OCI-LY7 (cell line): ENCODE results near the gene ALK. TPM values are rescaled to one million over a fixed set of nuclear protein-coding genes. Genes with fewer than 3 reads are reported as not detected.

ENCODE experiments used
- BruUV-seq: library from RNA; stranded (reverse); fragments of 400-500 nt; replicated peaks from 2 replicates; lab custom pipeline; 2021; lab: Mats Ljungman, UMichigan
- CTCF ChIA-PET: fragments of 300-600 bp; sonication (Branson Sonifier 250); formaldehyde crosslinking; loops from one replicate; lab custom pipeline; 2022; ENCODE audit warnings: antibody characterized with exemption; ENCODE audit not compliant: unreplicated experiment; lab: Charles Lee
- POLR2A ChIA-PET: fragments of 300-600 bp; sonication (Branson Sonifier 250); formaldehyde crosslinking; loops from one replicate; lab custom pipeline; 2022; ENCODE audit warnings: antibody characterized with exemption; lab: Charles Lee
- DNase-seq: peaks from one replicate; pipeline ENCODE4 v3.0.0-alpha.2; 2015; ENCODE audit warnings: low spot score
- H2AFZ ChIP-seq: fragments of 200-600 bp; sonication (generic), shearing (Covaris generic); 2 replicates; pipeline ENCODE4 v1.6.1; 2014; ENCODE audit warnings: mild to moderate bottlenecking, antibody characterized with exemption, low read length, moderate library complexity
- H3K27ac ChIP-seq: fragments of 200-600 bp; sonication (generic); 2 replicates; pipeline ENCODE4 v1.5.1; 2014; ENCODE audit warnings: mixed run types, low read depth, mild to moderate bottlenecking, moderate library complexity, low read length, inconsistent platforms; ENCODE audit not compliant: poor library complexity, severe bottlenecking
- H3K36me3 ChIP-seq: fragments of 200-600 bp; sonication (generic); 2 replicates; pipeline ENCODE4 v1.6.1; 2014; ENCODE audit warnings: mild to moderate bottlenecking, antibody characterized with exemption, low read length, moderate library complexity, mixed read lengths; ENCODE audit not compliant: insufficient read depth
- H3K4me1 ChIP-seq: fragments of 200-600 bp; sonication (generic); 2 replicates; pipeline ENCODE4 v1.5.1; 2014; ENCODE audit warnings: mild to moderate bottlenecking, low read length; ENCODE audit not compliant: insufficient read depth, poor library complexity, severe bottlenecking
- H3K4me2 ChIP-seq: fragments of 200-600 bp; sonication (generic); 2 replicates; pipeline ENCODE4 v1.6.1; 2014; ENCODE audit warnings: mild to moderate bottlenecking, low read length
- H3K4me3 ChIP-seq: fragments of 200-600 bp; sonication (generic); 2 replicates; pipeline ENCODE4 v1.5.1; 2014; ENCODE audit warnings: mild to moderate bottlenecking, low read depth, low read length; ENCODE audit not compliant: poor library complexity, severe bottlenecking
- H3K79me2 ChIP-seq: fragments of 200-600 bp; sonication (generic); 2 replicates; pipeline ENCODE4 v1.6.1; 2016; ENCODE audit warnings: low read depth, mild to moderate bottlenecking, low read length, moderate library complexity, mixed read lengths; ENCODE audit not compliant: insufficient read depth
- H3K9me2 ChIP-seq: fragments of 200-600 bp; sonication (generic); 2 replicates; pipeline ENCODE4 v1.6.1; 2016; ENCODE audit warnings: mild to moderate bottlenecking, low read length, mixed read lengths; ENCODE audit not compliant: insufficient read depth
- H3K9me3 ChIP-seq: fragments of 200-600 bp; sonication (generic); 2 replicates; pipeline ENCODE4 v1.6.1; 2014; ENCODE audit warnings: mild to moderate bottlenecking, mixed run types, low read length, mixed read lengths
- H4K20me1 ChIP-seq: fragments of 200-600 bp; sonication (generic); 2 replicates; pipeline ENCODE4 v1.6.1; 2014; ENCODE audit warnings: mild to moderate bottlenecking, antibody characterized with exemption, low read length, moderate library complexity, mixed read lengths; ENCODE audit not compliant: insufficient read depth
- EZH2phosphoT487 ChIP-seq: fragments of 200-600 bp; sonication (generic); IDR thresholded peaks from 2 replicates; pipeline ENCODE4 v1.6.1; 2018; ENCODE audit warnings: low read depth, borderline replicate concordance, mild to moderate bottlenecking, mixed run types, antibody characterized with exemption, low read length, moderate library complexity, mixed read lengths
- intact Hi-C: fragments of 100-400 bp; cut with micrococcal nuclease; formaldehyde crosslinking; loops from one replicate; pipeline ENCODE4 v1.10.0; 2022; ENCODE audit not compliant: unreplicated experiment
- total RNA-seq, 2 experiments: library from RNA; depleted of rRNA in 1 of 2; stranded (reverse); fragments of >200 nt in 1 of 2; shearing (Covaris generic) in 1 of 2; gene quantifications; 2 replicates each; pipeline ENCODE4 v1.2.3, GENCODE V29; 2014 to 2022
- TF ChIP-seq, protein P1 (sequence below): fragments of 200-600 bp; sonication (generic); conservative IDR thresholded peaks from 2 replicates; pipeline ENCODE4 v1.5.1; 2014; ENCODE audit warnings: mild to moderate bottlenecking, antibody characterized with exemption, low read length, moderate library complexity, mixed read lengths

ALK gene
- total RNA-seq, 2 experiments from 2014 or later: 0.09 TPM; not detected in 1

DNA sequence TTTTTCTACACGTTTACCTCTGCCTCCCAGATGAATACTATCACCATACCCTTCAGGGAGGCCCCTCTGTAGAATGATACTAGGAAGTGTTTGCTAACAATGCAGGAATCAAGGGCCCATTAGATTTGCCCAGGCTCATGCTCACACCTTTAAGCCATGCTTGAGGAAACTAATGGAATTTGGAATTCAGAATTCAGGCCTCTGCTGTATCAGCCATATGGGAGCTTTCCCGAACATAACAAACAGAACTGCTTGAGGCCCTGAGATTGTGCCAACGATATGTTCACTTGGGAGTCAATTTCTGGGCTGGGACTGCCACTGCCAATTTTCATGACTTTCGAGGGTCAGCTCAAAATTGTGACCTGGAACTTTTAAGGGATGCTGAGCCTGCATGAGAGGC, 523.7 kb downstream of the ALK start:
- no peak overlapping the region for H3K4me2 ChIP-seq
- ChIA-PET POLR2A (no interaction called here), CTCF (no interaction called here)
- H3K9me3 ChIP-seq: no peaks in the 10 kb centered on the region
- H3K9me2 ChIP-seq: no peaks in the 10 kb centered on the region
- DNase-seq: no peak
- no peaks in the 10 kb centered on the region for H3K4me1 ChIP-seq
- H3K36me3 ChIP-seq: no peaks in the 10 kb centered on the region
- no peak overlapping the region for H3K4me3 ChIP-seq
- no peak overlapping the region for H2AFZ ChIP-seq
- H3K27ac ChIP-seq: no peak overlapping the region
- no peaks in the 10 kb centered on the region for H3K79me2 ChIP-seq
- TF ChIP-seq, protein P1, sequence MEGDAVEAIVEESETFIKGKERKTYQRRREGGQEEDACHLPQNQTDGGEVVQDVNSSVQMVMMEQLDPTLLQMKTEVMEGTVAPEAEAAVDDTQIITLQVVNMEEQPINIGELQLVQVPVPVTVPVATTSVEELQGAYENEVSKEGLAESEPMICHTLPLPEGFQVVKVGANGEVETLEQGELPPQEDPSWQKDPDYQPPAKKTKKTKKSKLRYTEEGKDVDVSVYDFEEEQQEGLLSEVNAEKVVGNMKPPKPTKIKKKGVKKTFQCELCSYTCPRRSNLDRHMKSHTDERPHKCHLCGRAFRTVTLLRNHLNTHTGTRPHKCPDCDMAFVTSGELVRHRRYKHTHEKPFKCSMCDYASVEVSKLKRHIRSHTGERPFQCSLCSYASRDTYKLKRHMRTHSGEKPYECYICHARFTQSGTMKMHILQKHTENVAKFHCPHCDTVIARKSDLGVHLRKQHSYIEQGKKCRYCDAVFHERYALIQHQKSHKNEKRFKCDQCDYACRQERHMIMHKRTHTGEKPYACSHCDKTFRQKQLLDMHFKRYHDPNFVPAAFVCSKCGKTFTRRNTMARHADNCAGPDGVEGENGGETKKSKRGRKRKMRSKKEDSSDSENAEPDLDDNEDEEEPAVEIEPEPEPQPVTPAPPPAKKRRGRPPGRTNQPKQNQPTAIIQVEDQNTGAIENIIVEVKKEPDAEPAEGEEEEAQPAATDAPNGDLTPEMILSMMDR: no peak
- TF ChIP-seq EZH2phosphoT487: no peak
- intact Hi-C loops: no loop called here
- H4K20me1 ChIP-seq: no peaks in the 10 kb centered on the region
- no TSS peak for BruUV-seq

DNA sequence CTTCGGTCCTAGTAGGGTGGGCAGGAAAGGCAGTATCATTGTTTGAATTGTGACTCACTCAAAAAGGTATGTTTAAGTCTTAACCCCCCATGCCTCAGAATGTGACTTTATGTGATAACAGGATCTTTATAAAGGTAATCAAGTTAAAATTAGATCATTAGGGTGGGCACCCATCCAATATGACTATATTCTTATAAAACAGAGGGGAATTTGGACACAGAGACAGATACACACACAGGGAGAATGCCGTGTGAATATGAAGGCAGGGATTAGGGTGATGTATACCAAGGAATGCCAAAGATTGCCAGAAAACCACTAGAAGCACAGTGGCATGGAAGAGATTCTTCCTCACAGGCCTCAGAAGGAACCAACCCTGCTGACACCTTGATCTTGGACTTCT, 524.3 kb downstream of the ALK start:
- no peak overlapping the region for H3K4me2 ChIP-seq
- H3K9me2 ChIP-seq: no peaks in the 10 kb centered on the region
- POLR2A ChIA-PET: no interaction called here
- no peaks in the 10 kb centered on the region for H3K9me3 ChIP-seq
- TF ChIP-seq EZH2phosphoT487: no peak
- TF ChIP-seq, protein P1: no peak
- H3K4me1 ChIP-seq: no peaks in the 10 kb centered on the region
- H3K27ac ChIP-seq: no peak overlapping the region
- CTCF ChIA-PET: no interaction called here
- H3K4me3 ChIP-seq: no peak overlapping the region
- H2AFZ ChIP-seq: no peak overlapping the region
- no peaks in the 10 kb centered on the region for H3K79me2 ChIP-seq
- intact Hi-C loops: no loop called here
- no peaks in the 10 kb centered on the region for H3K36me3 ChIP-seq
- no peak for DNase-seq
- H4K20me1 ChIP-seq: no peaks in the 10 kb centered on the region
- no TSS peak for BruUV-seq

DNA sequence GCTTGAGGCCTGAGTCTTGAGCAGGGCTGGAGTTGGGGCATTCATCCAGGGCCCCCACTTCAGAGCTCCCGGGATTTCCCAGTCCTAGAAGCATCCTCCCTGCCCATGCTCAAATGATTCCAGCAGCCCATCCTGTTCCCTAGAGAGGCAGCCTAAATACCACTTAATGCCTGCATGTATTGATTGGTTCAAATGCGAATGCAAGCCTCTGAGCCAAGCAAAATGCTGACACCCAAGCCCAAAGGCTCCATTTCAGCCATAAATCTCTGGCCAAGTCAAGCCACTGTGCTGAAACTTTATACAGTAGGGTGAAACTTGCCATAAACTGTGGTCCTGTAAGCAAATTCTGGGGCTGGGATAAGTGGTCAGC, 526.4 kb downstream of the ALK start:
- no TSS peak for BruUV-seq
- H3K4me1 ChIP-seq: no peaks in the 10 kb centered on the region
- TF ChIP-seq EZH2phosphoT487: no peak
- TF ChIP-seq, protein P1: no peak
- no peak overlapping the region for H3K4me3 ChIP-seq
- H3K79me2 ChIP-seq: no peaks in the 10 kb centered on the region
- no peaks in the 10 kb centered on the region for H3K36me3 ChIP-seq
- H3K4me2 ChIP-seq: no peak overlapping the region
- no peak overlapping the region for H2AFZ ChIP-seq
- POLR2A ChIA-PET: no interaction called here
- H3K9me3 ChIP-seq: no peaks in the 10 kb centered on the region
- intact Hi-C loops: no loop called here
- H3K9me2 ChIP-seq: no peaks in the 10 kb centered on the region
- CTCF ChIA-PET: no interaction called here
- H4K20me1 ChIP-seq: no peaks in the 10 kb centered on the region
- H3K27ac ChIP-seq: no peak overlapping the region
- no peak for DNase-seq
